HEK293 (cell line): Measurements from ENCODE around the gene S100G.

Experiments
- BCL11A ChIP-seq: fragments of 450-650 bp; formaldehyde crosslinking; IDR thresholded peaks from 2 replicates; pipeline ENCODE4 v1.5.1; 2016; ENCODE audit warnings: low read depth, missing biosample characterization, missing genetic modification characterization
- ELK4 ChIP-seq: IDR thresholded peaks from 2 replicates; pipeline ENCODE4 v1.6.1; 2011; ENCODE audit warnings: mild to moderate bottlenecking, low read depth, low read length, borderline replicate concordance
- SCRT2 ChIP-seq: fragments of 450-650 bp; formaldehyde crosslinking; IDR thresholded peaks from 2 replicates; pipeline ENCODE4 v1.5.1; 2016; ENCODE audit warnings: missing biosample characterization, missing genetic modification characterization
- YY1 ChIP-seq: fragments of 450-650 bp; formaldehyde crosslinking; IDR thresholded peaks from 2 replicates; pipeline ENCODE4 v1.5.1; 2018; ENCODE audit warnings: missing biosample characterization, missing genetic modification characterization
- ZBTB21 ChIP-seq: fragments of 450-650 bp; formaldehyde crosslinking; IDR thresholded peaks from 2 replicates; pipeline ENCODE4 v1.5.1; 2017; ENCODE audit warnings: missing biosample characterization, missing genetic modification characterization
- ZFP69B ChIP-seq: fragments of 450-650 bp; formaldehyde crosslinking; IDR thresholded peaks from 2 replicates; pipeline ENCODE4 v1.5.1; 2016; ENCODE audit warnings: missing biosample characterization, missing genetic modification characterization
- ZNF24 ChIP-seq: fragments of 450-650 bp; formaldehyde crosslinking; IDR thresholded peaks from 2 replicates; pipeline ENCODE4 v1.5.1; 2016; ENCODE audit warnings: missing biosample characterization, missing genetic modification characterization
- ZNF274 ChIP-seq, 2 experiments: fragments of 200-500 bp in 1 of 2; fragments of 450-650 bp in 1 of 2; sonication (Bioruptor generic) in 1 of 2; formaldehyde crosslinking in 1 of 2; IDR thresholded peaks; 2 replicates each; pipeline versions ENCODE4 v1.5.1 to v1.6.1; 2014 to 2016; ENCODE audit warnings: borderline replicate concordance in 1 of 2, inconsistent platforms in 1 of 2, low read length in 1 of 2, missing biosample characterization in 1 of 2, missing genetic modification characterization in 1 of 2
- ZNF350 ChIP-seq: fragments of 450-650 bp; formaldehyde crosslinking; IDR thresholded peaks from 2 replicates; pipeline ENCODE4 v1.5.0; 2017; ENCODE audit warnings: missing biosample characterization, mild to moderate bottlenecking, missing genetic modification characterization
- TF ChIP-seq, protein P1 (sequence below): fragments of 450-650 bp; formaldehyde crosslinking; IDR thresholded peaks from 2 replicates; pipeline ENCODE4 v1.5.1; 2016; ENCODE audit warnings: missing biosample characterization, missing genetic modification characterization

- TF ChIP-seq ZNF274 (IDR thresholded peaks at IDR 0.05; ENCODE audit: low read length), result no peak
- TF ChIP-seq ZNF274 (tag by site-specific recombination; IDR thresholded peaks at IDR 0.05; ENCODE audit: borderline replicate concordance), result no peak
- TF ChIP-seq YY1 (tag by site-specific recombination), result no peak
- TF ChIP-seq SCRT2 (tag by site-specific recombination), result no peak
- TF ChIP-seq, protein P1, sequence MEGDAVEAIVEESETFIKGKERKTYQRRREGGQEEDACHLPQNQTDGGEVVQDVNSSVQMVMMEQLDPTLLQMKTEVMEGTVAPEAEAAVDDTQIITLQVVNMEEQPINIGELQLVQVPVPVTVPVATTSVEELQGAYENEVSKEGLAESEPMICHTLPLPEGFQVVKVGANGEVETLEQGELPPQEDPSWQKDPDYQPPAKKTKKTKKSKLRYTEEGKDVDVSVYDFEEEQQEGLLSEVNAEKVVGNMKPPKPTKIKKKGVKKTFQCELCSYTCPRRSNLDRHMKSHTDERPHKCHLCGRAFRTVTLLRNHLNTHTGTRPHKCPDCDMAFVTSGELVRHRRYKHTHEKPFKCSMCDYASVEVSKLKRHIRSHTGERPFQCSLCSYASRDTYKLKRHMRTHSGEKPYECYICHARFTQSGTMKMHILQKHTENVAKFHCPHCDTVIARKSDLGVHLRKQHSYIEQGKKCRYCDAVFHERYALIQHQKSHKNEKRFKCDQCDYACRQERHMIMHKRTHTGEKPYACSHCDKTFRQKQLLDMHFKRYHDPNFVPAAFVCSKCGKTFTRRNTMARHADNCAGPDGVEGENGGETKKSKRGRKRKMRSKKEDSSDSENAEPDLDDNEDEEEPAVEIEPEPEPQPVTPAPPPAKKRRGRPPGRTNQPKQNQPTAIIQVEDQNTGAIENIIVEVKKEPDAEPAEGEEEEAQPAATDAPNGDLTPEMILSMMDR (tag by site-specific recombination), result no peak
- TF ChIP-seq ZFP69B (tag by site-specific recombination), result no peak
- no peak for TF ChIP-seq ELK4
- TF ChIP-seq BCL11A (tag by site-specific recombination), result no peak
- no peak for TF ChIP-seq ZNF24 (tag by site-specific recombination)
- no peak for TF ChIP-seq ZNF350
- no peak for TF ChIP-seq ZBTB21 (tag by site-specific recombination)
Measured at GRCh38 chrX:16700734-16701133, 50.8 kb downstream of the S100G start.
